Endothelial cell (in vitro differentiated cells): ENCODE measurements around the gene CPE. TPM values are rescaled to one million over a fixed set of nuclear protein-coding genes. Genes with fewer than 3 reads are reported as not detected.

Experiments used
- DNase-seq: peaks from one replicate; pipeline ENCODE4 v3.0.0; 2021; ENCODE audit warnings: low spot score
- H3K27ac Mint-ChIP-seq: one replicate; pipeline ENCODE4 v1.8.0; 2021; ENCODE audit warnings: mixed read lengths, inconsistent platforms; ENCODE audit not compliant: unreplicated experiment
- H3K27me3 Mint-ChIP-seq: one replicate; pipeline ENCODE4 v1.8.0; 2021; ENCODE audit warnings: mild to moderate bottlenecking, moderate library complexity, mixed read lengths, inconsistent platforms; ENCODE audit not compliant: unreplicated experiment
- H3K36me3 Mint-ChIP-seq: one replicate; pipeline ENCODE4 v1.8.0; 2021; ENCODE audit warnings: mild to moderate bottlenecking, low read depth, mixed read lengths, inconsistent platforms; ENCODE audit not compliant: unreplicated experiment
- H3K4me1 Mint-ChIP-seq: one replicate; pipeline ENCODE4 v1.8.0; 2021; ENCODE audit warnings: mild to moderate bottlenecking, mixed read lengths, inconsistent platforms; ENCODE audit not compliant: unreplicated experiment
- H3K4me3 Mint-ChIP-seq: one replicate; pipeline ENCODE4 v1.8.0; 2021; ENCODE audit warnings: mild to moderate bottlenecking, mixed read lengths, inconsistent platforms; ENCODE audit not compliant: unreplicated experiment
- H3K9me3 Mint-ChIP-seq: one replicate; pipeline ENCODE4 v1.8.0; 2021; ENCODE audit warnings: mixed read lengths, inconsistent platforms; ENCODE audit not compliant: unreplicated experiment
- CTCF ChIP-seq: fragments of 200-600 bp; sonication (generic); IDR thresholded peaks from one replicate; pipeline ENCODE4 v1.5.0; 2021; ENCODE audit warnings: antibody characterized with exemption; ENCODE audit not compliant: unreplicated experiment
- long read RNA-seq: library from polyadenylated mRNA; unstranded; transcript quantifications from one replicate; pipeline ENCODE4 v2.0.0, GENCODE V29; 2020; ENCODE audit not compliant: unreplicated experiment
- total RNA-seq: library from RNA; stranded (reverse); fragmentation: NEBNext Ultra II Directional; extraction: Animal tissue kit (Norgen Biotek cat#: 25700); gene quantifications from one replicate; pipeline ENCODE4 v1.2.1, GENCODE V29; 2021; ENCODE audit not compliant: unreplicated experiment

The CPE gene
- total RNA-seq = 2.3 TPM
- long read RNA-seq, partial matches to known transcripts = 0 of 1 reads
- long read RNA-seq, other reads (novel, unspliced or antisense) = 0 of 1 reads

GRCh38 chr4:165378745-165379677, at the start of gene CPE:
TSS of gene CPE (plus strand) at chr4:165379008. CDS start at chr4:165379222, 214 bp downstream.
- no peaks in the 10 kb centered on the region for H3K9me3 Mint-ChIP-seq
- peak; percentile 77 for DNase-seq
- no peaks in the 10 kb centered on the region for H3K36me3 Mint-ChIP-seq
- peaks cover 3% of the 10 kb centered on the region for H3K27me3 Mint-ChIP-seq
- no peak for TF ChIP-seq CTCF
- peak within 1 kb of the TSS; percentile 80 for H3K4me3 Mint-ChIP-seq
- no peak within 1 kb of the TSS for H3K27ac Mint-ChIP-seq
- H3K4me1 Mint-ChIP-seq = peaks cover 2% of the 10 kb centered on the region

- DNase-seq = no peak
- Mint-ChIP-seq H3K36me3 (peaks cover 19% of the 10 kb centered on the region), H3K4me3 (peak overlapping the region; percentile 80), H3K27ac (no peak overlapping the region), H3K27me3 (no peaks in the 10 kb centered on the region), H3K9me3 (no peaks in the 10 kb centered on the region), H3K4me1 (peaks cover 33% of the 10 kb centered on the region)
- TF ChIP-seq CTCF = no peak
Measured at GRCh38 chr4:165330071-165330470, 48.7 kb upstream of the CPE start.

- Mint-ChIP-seq H3K36me3 (peaks cover 14% of the 10 kb centered on the region), H3K9me3 (no peaks in the 10 kb centered on the region), H3K27ac (peak overlapping the region; percentile 44), H3K4me3 (peak overlapping the region; percentile 80), H3K27me3 (no peaks in the 10 kb centered on the region), H3K4me1 (peaks cover 31% of the 10 kb centered on the region)
- no peak for DNase-seq
- no peak for TF ChIP-seq CTCF
Measured at GRCh38 chr4:165330666-165331065, 48.1 kb upstream of the CPE start.

GRCh38 chr4:165331359-165331758, 47.4 kb upstream of the CPE start:
- Mint-ChIP-seq H3K9me3 (no peaks in the 10 kb centered on the region), H3K27me3 (no peaks in the 10 kb centered on the region), H3K4me1 (peaks cover 26% of the 10 kb centered on the region), H3K27ac (no peak overlapping the region), H3K36me3 (peaks cover 13% of the 10 kb centered on the region), H3K4me3 (peak overlapping the region; percentile 80)
- TF ChIP-seq CTCF = no peak
- no peak for DNase-seq

GRCh38 chr4:165331823-165332222, 47.0 kb upstream of the CPE start:
- Mint-ChIP-seq H3K27ac (peak overlapping the region; percentile 20), H3K36me3 (peaks cover 13% of the 10 kb centered on the region), H3K4me1 (peaks cover 25% of the 10 kb centered on the region), H3K27me3 (no peaks in the 10 kb centered on the region), H3K4me3 (peak overlapping the region; percentile 88), H3K9me3 (no peaks in the 10 kb centered on the region)
- DNase-seq = no peak
- no peak for TF ChIP-seq CTCF
